GM06990 (cell line): ENCODE results near the gene CEBPA.

Experiments used
- DNase-seq: peaks from one replicate; pipeline ENCODE4 v3.0.0-alpha.2; 2011; ENCODE audit not compliant: insufficient read length; ENCODE audit errors: extremely low read depth
- H3K27me3 ChIP-seq: replicated peaks from 2 replicates; pipeline ENCODE4 v1.6.0; 2011; ENCODE audit warnings: low read length; ENCODE audit not compliant: control insufficient read depth, insufficient read depth
- H3K36me3 ChIP-seq: 2 replicates; pipeline ENCODE4 v1.5.1; 2011; ENCODE audit warnings: low read length; ENCODE audit not compliant: control insufficient read depth, insufficient read depth
- H3K4me3 ChIP-seq: replicated peaks from 2 replicates; pipeline ENCODE4 v1.5.1; 2011; ENCODE audit warnings: low read depth, mild to moderate bottlenecking, control low read depth, low read length
- TF ChIP-seq, protein P1 (sequence below): IDR thresholded peaks from 2 replicates; pipeline ENCODE4 v1.5.1; 2011; ENCODE audit warnings: low read length, control low read depth, mild to moderate bottlenecking, inconsistent platforms; ENCODE audit not compliant: insufficient read depth, poor library complexity, severe bottlenecking

Gene CEBPA

DNA sequence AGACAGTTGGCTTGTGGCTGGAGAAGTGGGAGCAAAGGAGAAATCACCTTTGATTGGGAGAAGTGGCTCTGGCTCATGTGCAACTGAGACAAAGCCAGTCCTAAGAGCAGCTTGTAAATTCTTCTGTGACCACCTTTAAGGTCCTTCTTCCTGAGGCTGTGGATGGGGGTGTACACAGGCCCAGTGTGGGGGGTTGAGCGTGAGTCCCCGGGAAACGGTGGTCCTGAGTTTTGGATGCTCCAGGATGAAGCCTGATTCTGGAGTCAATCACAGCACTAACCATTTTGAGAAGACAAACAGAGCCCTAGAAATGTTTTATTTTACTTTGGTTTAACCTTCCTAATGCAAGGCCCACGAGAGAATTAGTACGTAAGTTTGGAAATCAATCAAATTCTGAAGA lies 3.9 kb upstream of the CEBPA start:
- H3K27me3 ChIP-seq, result no peaks in the 10 kb centered on the region; the same call in 1 of the 2 replicates
- DNase-seq, result no peak
- H3K4me3 ChIP-seq, result no peak overlapping the region
- TF ChIP-seq, protein P1, sequence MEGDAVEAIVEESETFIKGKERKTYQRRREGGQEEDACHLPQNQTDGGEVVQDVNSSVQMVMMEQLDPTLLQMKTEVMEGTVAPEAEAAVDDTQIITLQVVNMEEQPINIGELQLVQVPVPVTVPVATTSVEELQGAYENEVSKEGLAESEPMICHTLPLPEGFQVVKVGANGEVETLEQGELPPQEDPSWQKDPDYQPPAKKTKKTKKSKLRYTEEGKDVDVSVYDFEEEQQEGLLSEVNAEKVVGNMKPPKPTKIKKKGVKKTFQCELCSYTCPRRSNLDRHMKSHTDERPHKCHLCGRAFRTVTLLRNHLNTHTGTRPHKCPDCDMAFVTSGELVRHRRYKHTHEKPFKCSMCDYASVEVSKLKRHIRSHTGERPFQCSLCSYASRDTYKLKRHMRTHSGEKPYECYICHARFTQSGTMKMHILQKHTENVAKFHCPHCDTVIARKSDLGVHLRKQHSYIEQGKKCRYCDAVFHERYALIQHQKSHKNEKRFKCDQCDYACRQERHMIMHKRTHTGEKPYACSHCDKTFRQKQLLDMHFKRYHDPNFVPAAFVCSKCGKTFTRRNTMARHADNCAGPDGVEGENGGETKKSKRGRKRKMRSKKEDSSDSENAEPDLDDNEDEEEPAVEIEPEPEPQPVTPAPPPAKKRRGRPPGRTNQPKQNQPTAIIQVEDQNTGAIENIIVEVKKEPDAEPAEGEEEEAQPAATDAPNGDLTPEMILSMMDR, result no peak
- no peaks in the 10 kb centered on the region for H3K36me3 ChIP-seq

DNA sequence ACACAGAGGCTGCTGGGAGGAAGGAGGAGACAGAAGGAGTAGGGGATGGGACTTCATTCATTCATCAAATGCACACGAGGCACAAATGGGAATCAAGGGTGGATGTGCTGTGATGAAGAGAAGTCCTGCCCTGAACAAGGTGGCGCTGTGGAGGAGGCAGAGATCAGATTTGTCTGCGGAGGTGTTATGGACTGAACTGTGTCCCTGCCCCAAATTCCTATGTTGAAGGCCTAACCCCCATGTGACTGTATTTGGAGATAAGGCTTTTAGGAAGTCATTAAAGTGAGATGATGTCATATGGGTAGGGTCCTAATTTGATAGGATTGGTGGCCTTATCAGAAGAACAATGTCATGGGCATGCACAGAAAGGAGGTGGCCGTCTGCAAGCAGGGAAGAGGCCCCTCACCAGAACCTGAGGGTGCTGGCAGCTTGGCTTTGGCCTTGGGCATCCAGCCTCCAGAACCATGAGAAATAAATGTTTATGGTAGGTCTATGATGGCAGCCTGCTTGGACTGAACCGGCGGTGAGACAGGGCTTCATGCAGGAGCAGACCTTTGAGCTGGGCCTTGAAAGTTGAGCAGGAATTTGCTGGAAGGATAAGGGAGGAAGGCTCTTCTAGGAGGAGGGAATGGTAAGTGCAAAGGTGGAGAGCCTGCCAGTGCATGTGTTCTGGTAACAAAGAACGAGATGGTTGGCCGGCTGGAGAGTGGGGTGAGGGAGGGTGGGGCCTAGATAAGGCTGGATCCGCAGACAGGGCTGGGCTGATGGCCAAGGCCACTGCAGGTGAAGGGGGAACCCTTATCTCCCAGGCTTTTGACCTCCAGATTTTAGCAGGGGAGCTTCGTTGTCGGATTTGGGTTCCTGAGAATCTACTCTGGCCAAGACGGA lies 2.7 kb upstream of the CEBPA start:
- TF ChIP-seq, protein P1, result no peak
- Histone ChIP-seq H3K36me3 (no peaks in the 10 kb centered on the region), H3K4me3 (no peak overlapping the region), H3K27me3 (peaks cover 5% of the 10 kb centered on the region; the same call in 1 of the 2 replicates)
- DNase-seq, result no peak

DNA sequence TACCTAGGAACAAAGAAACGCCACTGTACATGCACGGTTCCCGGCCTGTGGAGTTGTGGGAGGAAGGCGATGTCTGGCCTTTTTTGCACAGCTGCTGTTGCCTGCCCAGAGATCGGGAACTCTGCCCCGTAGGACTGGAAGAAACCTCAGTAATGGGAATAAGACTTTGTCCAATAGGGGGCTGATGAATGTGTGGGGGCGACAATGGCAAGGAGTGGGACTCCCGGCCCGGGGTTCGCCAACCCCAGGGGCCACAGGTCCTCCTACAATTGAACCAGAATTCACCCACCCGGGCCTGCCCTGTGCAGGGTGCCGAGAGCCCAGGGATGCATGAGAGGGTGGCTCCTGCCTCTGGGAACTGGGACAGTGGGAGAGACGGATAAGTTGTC lies 2.0 kb upstream of the CEBPA start:
- H3K36me3 ChIP-seq, result no peaks in the 10 kb centered on the region
- H3K27me3 ChIP-seq, result peaks cover 5% of the 10 kb centered on the region
- no peak for DNase-seq
- TF ChIP-seq, protein P1, result no peak
- no peak overlapping the region for H3K4me3 ChIP-seq

DNA sequence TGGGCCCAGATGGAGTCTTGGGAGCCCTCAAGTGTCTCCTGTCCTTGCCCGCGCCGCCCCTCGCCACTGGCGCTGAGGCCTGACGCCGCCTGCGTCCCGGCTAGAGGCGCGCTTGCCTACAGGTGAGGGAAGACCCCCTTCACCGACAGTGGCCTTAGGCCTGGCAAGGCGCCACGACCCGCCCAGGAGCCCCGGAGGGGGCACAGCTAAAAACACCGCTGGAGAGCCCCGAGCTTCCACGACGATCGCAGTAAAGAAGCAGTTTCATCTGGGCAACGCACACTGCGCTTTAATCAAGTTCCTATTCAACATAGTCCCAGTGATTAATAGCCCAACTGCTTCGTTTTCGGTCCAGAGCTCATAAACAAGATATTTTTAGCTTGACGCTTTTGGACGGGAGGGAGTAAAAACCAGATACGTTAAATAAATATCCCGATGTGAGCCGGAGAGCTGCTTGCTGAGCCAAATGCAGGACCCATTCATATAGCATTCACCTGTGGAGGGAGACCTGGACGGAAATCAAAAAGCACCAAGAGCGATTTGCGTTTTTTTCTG lies 1.5 kb upstream of the CEBPA start:
- no peak for DNase-seq
- H3K36me3 ChIP-seq, result no peaks in the 10 kb centered on the region
- H3K4me3 ChIP-seq, result no peak overlapping the region
- TF ChIP-seq, protein P1, result no peak
- peaks cover 5% of the 10 kb centered on the region for H3K27me3 ChIP-seq

DNA sequence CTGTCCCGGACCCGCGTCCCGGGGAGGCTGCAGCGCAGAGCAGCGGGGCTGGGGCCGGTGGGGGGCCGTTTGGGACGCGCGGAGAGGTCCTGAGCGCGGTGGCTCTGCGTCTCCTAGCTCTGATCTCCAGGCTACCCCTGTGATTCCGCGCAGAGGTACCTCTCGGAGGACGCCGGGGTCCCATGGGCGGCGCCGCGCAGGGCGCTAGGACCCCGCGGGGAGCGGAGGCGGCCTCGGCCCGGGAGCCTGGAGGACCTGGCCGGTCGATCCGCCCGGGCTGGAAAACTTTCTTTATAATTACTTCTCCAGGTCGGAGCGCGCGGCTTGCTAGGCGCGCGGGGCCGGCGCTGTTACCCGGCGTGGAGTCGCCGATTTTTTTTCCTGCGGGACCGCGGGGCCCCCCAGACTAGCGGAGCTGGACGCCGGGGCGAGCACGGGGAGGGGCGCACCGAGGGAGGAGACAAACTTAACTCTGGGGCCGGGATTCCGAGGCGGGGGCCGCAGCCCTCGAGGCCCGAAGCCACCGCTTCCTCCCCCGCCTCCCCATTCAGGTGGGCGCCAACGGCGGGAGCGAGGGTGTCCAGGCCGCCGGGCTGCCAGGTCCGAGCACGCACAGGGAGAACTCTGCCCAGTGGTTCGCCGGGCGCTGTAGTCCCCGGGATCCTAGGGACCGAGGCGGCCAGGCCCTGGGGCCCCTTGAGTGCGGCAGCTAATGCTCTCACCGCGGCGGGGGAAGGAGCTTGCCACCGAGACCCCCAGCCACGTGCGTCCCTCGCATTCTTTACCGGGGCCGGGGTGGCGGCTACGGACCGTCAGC lies 848 bp upstream of the CEBPA start:
- H3K27me3 ChIP-seq, result peaks cover 5% of the 10 kb centered on the region
- no peaks in the 10 kb centered on the region for H3K36me3 ChIP-seq
- TF ChIP-seq, protein P1, result no peak
- peak overlapping the region; percentile 53 for H3K4me3 ChIP-seq
- peak; percentile 53 for DNase-seq
